WTC11 (cell line): ENCODE measurements around the gene GPC6. TPM values are rescaled to one million over a fixed set of nuclear protein-coding genes. Genes with fewer than 3 reads are reported as not detected.

ENCODE experiments used
- ATAC-seq: fragments of 200-7000 bp; cut with Tn5 transposase; 2 replicates; pipeline ENCODE4 v1.10.0; 2021; ENCODE audit warnings: mild to moderate bottlenecking, moderate library complexity
- CTCF ChIA-PET: fragments of 300-600 bp; sonication (Branson Sonifier 250); formaldehyde crosslinking; loops from one replicate; lab custom pipeline; 2021; ENCODE audit warnings: antibody characterized with exemption; lab: Charles Lee
- POLR2A ChIA-PET: fragments of 350-600 bp; sonication (Branson Sonifier 250); formaldehyde crosslinking; loops from one replicate; lab custom pipeline; 2021; ENCODE audit warnings: antibody characterized with exemption; lab: Charles Lee
- DNase-seq: peaks from one replicate; pipeline ENCODE4 v3.0.0; 2021; ENCODE audit warnings: low spot score
- H3K27ac Mint-ChIP-seq: 2 replicates; pipeline ENCODE4 v1.8.0; 2021; ENCODE audit warnings: mixed read lengths
- H3K27me3 Mint-ChIP-seq: 2 replicates; pipeline ENCODE4 v1.8.0; 2021; ENCODE audit warnings: low read depth, mild to moderate bottlenecking, moderate library complexity, mixed read lengths
- H3K36me3 Mint-ChIP-seq: 2 replicates; pipeline ENCODE4 v1.8.0; 2021; ENCODE audit warnings: mixed read lengths
- H3K4me1 Mint-ChIP-seq: 2 replicates; pipeline ENCODE4 v1.8.0; 2022; ENCODE audit warnings: mixed read lengths
- H3K4me3 Mint-ChIP-seq: 2 replicates; pipeline ENCODE4 v1.8.0; 2021; ENCODE audit warnings: mild to moderate bottlenecking, moderate library complexity, mixed read lengths
- H3K9me3 Mint-ChIP-seq: 2 replicates; pipeline ENCODE4 v1.8.0; 2021; ENCODE audit warnings: mixed read lengths
- ARID4B ChIP-seq: sonication (generic); formaldehyde crosslinking; IDR thresholded peaks from 2 replicates; pipeline ENCODE4 v1.8.0; 2023; ENCODE audit warnings: missing genetic modification reagents, mild to moderate bottlenecking, borderline replicate concordance
- CBFB ChIP-seq: sonication (generic); formaldehyde crosslinking; IDR thresholded peaks from 2 replicates; pipeline ENCODE4 v1.8.1; 2022; ENCODE audit warnings: mild to moderate bottlenecking, low read depth, missing genetic modification reagents
- CDX4 ChIP-seq: fragments of 250-450 bp; sonication (Bioruptor Pico); IDR thresholded peaks from 2 replicates; pipeline ENCODE4 v1.9.0; 2021; ENCODE audit warnings: moderate library complexity, mild to moderate bottlenecking, inconsistent platforms, borderline replicate concordance
- FOXJ3 ChIP-seq: sonication (generic); formaldehyde crosslinking; IDR thresholded peaks from 2 replicates; pipeline ENCODE4 v1.9.0; 2021; ENCODE audit warnings: missing genetic modification reagents, mild to moderate bottlenecking, borderline replicate concordance
- IRF2 ChIP-seq: sonication (generic); formaldehyde crosslinking; IDR thresholded peaks from 2 replicates; pipeline ENCODE4 v1.8.0; 2022; ENCODE audit warnings: low read depth, missing genetic modification reagents, borderline replicate concordance
- NFYB ChIP-seq: sonication (generic); formaldehyde crosslinking; conservative IDR thresholded peaks from 2 replicates; pipeline ENCODE4 v1.8.0; 2022; ENCODE audit warnings: low read depth, missing genetic modification reagents
- NR1H2 ChIP-seq: sonication (generic); formaldehyde crosslinking; IDR thresholded peaks from 2 replicates; pipeline ENCODE4 v1.9.0; 2021; ENCODE audit warnings: mild to moderate bottlenecking, moderate library complexity, missing genetic modification reagents
- PRDM15 ChIP-seq: sonication (generic); formaldehyde crosslinking; IDR thresholded peaks from 2 replicates; pipeline ENCODE4 v1.8.0; 2022; ENCODE audit warnings: missing genetic modification reagents
- TP53 ChIP-seq: sonication (generic); formaldehyde crosslinking; IDR thresholded peaks from 2 replicates; pipeline ENCODE4 v1.8.1; 2023; ENCODE audit warnings: mild to moderate bottlenecking, missing genetic modification reagents
- USF2 ChIP-seq: sonication (generic); formaldehyde crosslinking; IDR thresholded peaks from 2 replicates; pipeline ENCODE4 v1.8.1; 2023; ENCODE audit warnings: mild to moderate bottlenecking, missing genetic modification reagents, moderate library complexity
- ZNF512 ChIP-seq: sonication (generic); formaldehyde crosslinking; IDR thresholded peaks from 2 replicates; pipeline ENCODE4 v1.8.1; 2022; ENCODE audit warnings: missing genetic modification reagents, borderline replicate concordance
- ZNF532 ChIP-seq: fragments of 250-450 bp; sonication (Bioruptor Pico); IDR thresholded peaks from 2 replicates; pipeline ENCODE4 v1.9.0; 2021; ENCODE audit warnings: mild to moderate bottlenecking, borderline replicate concordance
- ZSCAN18 ChIP-seq: fragments of 250-450 bp; sonication (Bioruptor Pico); IDR thresholded peaks from 2 replicates; pipeline ENCODE4 v2.1.2; 2022; ENCODE audit warnings: mild to moderate bottlenecking, moderate library complexity
- total RNA-seq: library from RNA; stranded (reverse); gene quantifications from 3 replicates; pipeline ENCODE4 v1.2.3, GENCODE V29; 2021

The GPC6 gene
- total RNA-seq, 1 experiment from 2014 or later, result 19.5 TPM

- no peak overlapping the region for H3K27ac Mint-ChIP-seq
- DNase-seq (no peak), ATAC-seq (no peak)
- no peak overlapping the region for H3K4me3 Mint-ChIP-seq
- CTCF ChIA-PET, result no interaction called here
- H3K27me3 Mint-ChIP-seq, result no peaks in the 10 kb centered on the region
- H3K36me3 Mint-ChIP-seq, result no peaks in the 10 kb centered on the region
- TF ChIP-seq ARID4B (CRISPR knock-in tag) (no peak), TP53 (CRISPR knock-in tag) (no peak), USF2 (CRISPR knock-in tag) (no peak), ZSCAN18 (CRISPR knock-in tag) (no peak), IRF2 (CRISPR knock-in tag) (no peak), CBFB (no peak), NFYB (no peak), PRDM15 (no peak), FOXJ3 (CRISPR knock-in tag) (no peak)
- peaks cover 9% of the 10 kb centered on the region for H3K9me3 Mint-ChIP-seq
- peaks cover 38% of the 10 kb centered on the region for H3K4me1 Mint-ChIP-seq
- POLR2A ChIA-PET, result no interaction called here
Observed at GRCh38 chr13:93326234-93326811, 99.7 kb downstream of the GPC6 start.

- Mint-ChIP-seq H3K4me3 (no peak overlapping the region), H3K4me1 (peaks cover 42% of the 10 kb centered on the region), H3K27me3 (no peaks in the 10 kb centered on the region), H3K36me3 (no peaks in the 10 kb centered on the region), H3K27ac (no peak overlapping the region), H3K9me3 (peaks cover 2% of the 10 kb centered on the region)
- ChIA-PET POLR2A (no interaction called here), CTCF (interaction anchor here (1.0 to 1.2 kb wide), 2 partner anchors 80 to 1033 kb away, joined by 4 read pairs; no protein-coding TSS in a partner anchor)
- DNase-seq (no peak), ATAC-seq (no peak)
- TF ChIP-seq ZNF532 (CRISPR knock-in tag) (no peak), IRF2 (CRISPR knock-in tag) (no peak), NR1H2 (CRISPR knock-in tag) (no peak), ZNF512 (CRISPR knock-in tag) (no peak), CDX4 (CRISPR knock-in tag) (no peak)
Observed at GRCh38 chr13:93328943-93329342, 102.3 kb downstream of the GPC6 start.
